Neutrophil (primary cell): ENCODE measurements around the gene ZNF446.

ENCODE experiments used
- H3K27ac ChIP-seq: fragments of 200-600 bp; sonication (generic); 2 replicates; pipeline ENCODE4 v1.5.1; 2016; ENCODE audit warnings: mild to moderate bottlenecking, moderate library complexity
- H3K27me3 ChIP-seq: fragments of 200-600 bp; sonication (generic); 2 replicates; pipeline ENCODE4 v1.6.0; 2016; ENCODE audit warnings: mild to moderate bottlenecking
- H3K36me3 ChIP-seq: fragments of 200-600 bp; sonication (generic); 2 replicates; pipeline ENCODE4 v1.5.1; 2017
- H3K4me1 ChIP-seq, 2 experiments: fragments of 200-600 bp in 1 of 2; sonication (generic) in 1 of 2; 1 replicate in 1 of 2; 2 replicates in 1 of 2; pipeline versions ENCODE4 v1.5.1 to v1.6.1; 2013 to 2016; ENCODE audit warnings: low read depth in 1 of 2, low read length in 1 of 2, mild to moderate bottlenecking in 1 of 2, moderate library complexity in 1 of 2; ENCODE audit not compliant: control insufficient read depth in 1 of 2, insufficient read depth in 1 of 2
- H3K4me3 ChIP-seq, 2 experiments: fragments of 200-600 bp in 1 of 2; sonication (generic) in 1 of 2; 1 replicate in 1 of 2; 2 replicates in 1 of 2; pipeline ENCODE4 v1.5.1; 2013 to 2016; ENCODE audit warnings: low read depth in 1 of 2, low read length in 1 of 2, mild to moderate bottlenecking in 1 of 2, moderate library complexity in 1 of 2
- H3K9me3 ChIP-seq: fragments of 200-600 bp; sonication (generic); 2 replicates; pipeline ENCODE4 v1.5.1; 2016
- TF ChIP-seq, protein P1 (sequence below): fragments of 200-600 bp; sonication (generic); IDR thresholded peaks from 2 replicates; pipeline ENCODE4 v1.5.1; 2016; ENCODE audit warnings: antibody characterized with exemption

ZNF446 gene

DNA sequence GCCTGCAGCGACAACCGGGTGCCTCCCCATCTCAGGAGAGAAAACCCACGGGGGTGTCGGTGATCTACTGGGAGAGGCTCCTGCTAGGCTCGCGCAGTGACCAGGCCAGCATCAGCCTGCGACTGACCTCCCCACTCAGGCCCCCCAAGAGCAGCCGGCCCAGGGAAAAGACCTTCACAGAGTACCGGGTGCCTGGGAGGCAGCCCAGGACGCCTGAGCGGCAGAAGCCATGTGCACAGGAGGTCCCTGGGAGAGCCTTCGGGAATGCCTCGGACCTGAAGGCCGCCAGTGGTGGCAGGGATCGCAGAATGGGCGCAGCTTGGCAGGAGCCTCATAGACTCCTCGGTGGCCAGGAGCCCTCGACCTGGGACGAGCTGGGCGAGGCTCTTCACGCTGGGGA, 20.8 kb upstream of the ZNF446 start:
- no peaks in the 10 kb centered on the region for H3K9me3 ChIP-seq
- no peak overlapping the region for H3K27ac ChIP-seq
- H3K4me1 ChIP-seq = peaks cover 9 to 13% of the 10 kb centered on the region in 2 experiments
- H3K36me3 ChIP-seq = peaks cover 8% of the 10 kb centered on the region
- no peak overlapping the region for H3K4me3 ChIP-seq
- TF ChIP-seq, protein P1, sequence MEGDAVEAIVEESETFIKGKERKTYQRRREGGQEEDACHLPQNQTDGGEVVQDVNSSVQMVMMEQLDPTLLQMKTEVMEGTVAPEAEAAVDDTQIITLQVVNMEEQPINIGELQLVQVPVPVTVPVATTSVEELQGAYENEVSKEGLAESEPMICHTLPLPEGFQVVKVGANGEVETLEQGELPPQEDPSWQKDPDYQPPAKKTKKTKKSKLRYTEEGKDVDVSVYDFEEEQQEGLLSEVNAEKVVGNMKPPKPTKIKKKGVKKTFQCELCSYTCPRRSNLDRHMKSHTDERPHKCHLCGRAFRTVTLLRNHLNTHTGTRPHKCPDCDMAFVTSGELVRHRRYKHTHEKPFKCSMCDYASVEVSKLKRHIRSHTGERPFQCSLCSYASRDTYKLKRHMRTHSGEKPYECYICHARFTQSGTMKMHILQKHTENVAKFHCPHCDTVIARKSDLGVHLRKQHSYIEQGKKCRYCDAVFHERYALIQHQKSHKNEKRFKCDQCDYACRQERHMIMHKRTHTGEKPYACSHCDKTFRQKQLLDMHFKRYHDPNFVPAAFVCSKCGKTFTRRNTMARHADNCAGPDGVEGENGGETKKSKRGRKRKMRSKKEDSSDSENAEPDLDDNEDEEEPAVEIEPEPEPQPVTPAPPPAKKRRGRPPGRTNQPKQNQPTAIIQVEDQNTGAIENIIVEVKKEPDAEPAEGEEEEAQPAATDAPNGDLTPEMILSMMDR = no peak
- H3K27me3 ChIP-seq = peaks cover 8% of the 10 kb centered on the region

DNA sequence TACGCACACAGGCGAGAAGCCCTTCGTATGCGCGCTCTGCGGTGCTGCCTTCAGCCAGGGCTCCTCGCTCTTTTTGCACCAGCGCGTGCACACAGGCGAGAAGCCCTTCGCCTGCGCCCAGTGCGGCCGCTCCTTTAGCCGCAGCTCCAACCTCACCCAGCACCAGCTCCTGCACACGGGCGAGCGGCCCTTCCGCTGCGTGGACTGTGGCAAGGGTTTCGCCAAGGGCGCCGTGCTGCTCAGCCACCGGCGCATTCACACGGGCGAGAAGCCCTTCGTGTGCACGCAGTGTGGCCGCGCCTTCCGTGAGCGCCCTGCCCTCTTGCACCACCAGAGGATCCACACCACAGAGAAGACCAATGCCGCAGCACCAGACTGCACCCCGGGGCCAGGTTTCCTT, 20.0 kb upstream of the ZNF446 start:
- peaks cover 6 to 8% of the 10 kb centered on the region in 2 experiments for H3K4me1 ChIP-seq
- peaks cover 8% of the 10 kb centered on the region for H3K36me3 ChIP-seq
- no peak overlapping the region for H3K27ac ChIP-seq
- no peak overlapping the region for H3K4me3 ChIP-seq
- TF ChIP-seq, protein P1 = no peak
- H3K9me3 ChIP-seq = no peaks in the 10 kb centered on the region
- H3K27me3 ChIP-seq = peaks cover under 1% of the 10 kb centered on the region

DNA sequence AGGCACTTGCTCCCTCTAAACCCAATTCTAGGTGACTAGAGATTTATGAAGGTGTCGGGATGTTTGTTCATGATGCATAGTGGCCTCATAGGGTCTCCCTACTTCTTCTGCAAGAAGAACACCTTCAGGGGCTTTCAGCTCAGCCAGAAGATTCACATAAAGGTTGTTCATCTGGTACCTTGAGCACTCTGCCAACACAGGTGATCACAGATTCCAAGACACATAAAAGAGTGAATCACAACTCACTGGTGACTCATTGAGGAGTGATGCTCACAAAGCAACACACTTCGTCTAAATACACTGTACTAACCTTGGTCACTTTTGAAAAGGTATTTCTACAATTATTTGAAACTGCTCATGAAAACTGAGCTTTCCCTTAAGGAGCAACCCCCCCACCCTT, 16.1 kb upstream of the ZNF446 start:
- Histone ChIP-seq H3K36me3 (peaks cover 8% of the 10 kb centered on the region), H3K27me3 (no peaks in the 10 kb centered on the region), H3K4me1 (no peaks in the 10 kb centered on the region), H3K4me3 (no peak overlapping the region), H3K9me3 (no peaks in the 10 kb centered on the region), H3K27ac (no peak overlapping the region)
- TF ChIP-seq, protein P1 = no peak

DNA sequence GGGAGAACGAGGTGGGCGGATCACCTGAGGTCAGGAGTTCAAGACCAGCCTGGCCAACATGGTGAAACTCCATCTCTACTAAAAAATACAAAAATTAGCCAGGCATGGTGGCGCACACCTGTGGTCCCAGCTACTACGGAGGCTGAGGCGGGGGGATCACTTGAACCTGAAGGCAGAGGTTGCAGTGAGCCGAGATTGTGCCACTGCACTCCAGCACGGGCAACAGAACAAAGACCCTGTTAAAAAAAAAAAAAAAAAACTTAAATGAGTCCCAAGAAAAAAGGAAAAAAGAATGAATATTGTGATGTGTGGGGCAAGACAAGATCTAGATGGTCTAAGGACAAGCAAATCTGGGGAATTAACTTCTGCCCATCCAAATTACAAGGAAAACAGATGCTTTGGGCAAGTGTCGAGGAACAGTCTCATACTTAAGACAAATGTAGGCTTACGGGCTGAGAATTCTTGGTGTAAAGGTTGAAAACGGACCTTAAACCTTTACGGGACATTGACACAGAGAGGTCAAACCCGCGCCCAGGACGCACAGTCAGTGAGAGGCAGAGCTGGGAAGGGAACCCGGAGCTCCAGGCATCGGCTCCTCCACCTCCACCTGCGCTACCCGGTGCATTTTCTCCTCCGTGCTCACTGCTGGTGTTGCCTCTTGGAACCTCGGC, 9.9 kb upstream of the ZNF446 start:
- Histone ChIP-seq H3K36me3 (peaks cover 22% of the 10 kb centered on the region), H3K9me3 (no peaks in the 10 kb centered on the region), H3K27me3 (peaks cover 11% of the 10 kb centered on the region), H3K4me3 (peak overlapping the region; percentile 94), H3K27ac (peak overlapping the region; percentile 75), H3K4me1 (peaks cover 12 to 18% of the 10 kb centered on the region in 2 experiments)
- TF ChIP-seq, protein P1 = no peak

DNA sequence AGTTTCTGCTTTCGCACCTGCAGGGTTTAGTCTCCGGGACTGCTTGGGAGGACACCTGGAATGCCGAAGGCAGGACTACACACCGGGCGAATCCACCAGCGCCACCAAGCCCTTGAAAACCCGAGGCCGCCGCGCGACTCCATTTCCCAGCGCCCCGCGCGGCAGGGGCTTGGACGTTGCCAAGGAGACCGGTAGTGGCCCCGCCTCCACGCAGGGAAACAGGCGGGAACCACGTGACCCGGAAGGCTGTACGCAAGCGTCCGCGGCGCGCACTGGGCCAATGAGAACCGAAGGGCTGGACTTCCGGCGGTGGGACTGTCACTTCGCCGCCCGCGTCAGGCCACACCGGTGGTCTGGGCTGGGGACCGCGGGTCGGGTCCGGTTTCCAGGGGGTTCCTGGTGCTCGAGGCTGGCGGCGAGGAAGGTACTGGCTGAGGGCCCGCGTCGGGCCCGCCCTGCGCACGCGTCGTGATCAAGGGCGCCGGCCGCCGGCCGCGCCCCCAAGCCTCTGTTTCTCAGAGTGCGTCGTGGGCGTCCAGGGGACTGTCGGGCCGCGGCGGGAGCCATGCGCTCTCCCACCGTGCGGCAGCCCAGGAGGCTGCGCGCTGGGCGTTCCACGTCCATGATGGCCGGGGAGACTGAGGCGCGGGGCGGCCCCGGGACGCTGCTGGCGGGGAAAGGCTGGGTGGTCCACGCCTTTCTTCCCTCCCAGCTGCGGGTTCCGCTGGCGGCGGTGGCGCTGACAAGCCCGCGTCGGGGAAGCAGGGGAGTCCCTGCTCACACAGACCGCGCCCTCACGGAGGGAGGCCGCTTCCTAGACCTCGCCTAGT, 9.2 kb upstream of the ZNF446 start, which contains the start of gene ZNF324:
TSS of gene ZNF324 (plus strand) at position 321 of the 830 bp plus-strand sequence. CDS start 2,106 bp downstream, outside the sequence.
- peak within 1 kb of the TSS; percentile 94 for H3K4me3 ChIP-seq
- H3K36me3 ChIP-seq = peaks cover 29% of the 10 kb centered on the region
- peaks cover 12 to 18% of the 10 kb centered on the region in 2 experiments for H3K4me1 ChIP-seq
- TF ChIP-seq, protein P1 = no peak
- peak within 1 kb of the TSS; percentile 75 for H3K27ac ChIP-seq
- H3K27me3 ChIP-seq = peaks cover 11% of the 10 kb centered on the region
- H3K9me3 ChIP-seq = no peaks in the 10 kb centered on the region
